Heart right ventricle (tissue), 16 donors: ENCODE data around the gene TMEFF1. TPM values are rescaled to one million over a fixed set of nuclear protein-coding genes. Genes with fewer than 3 reads are reported as not detected.

Source experiments
- ATAC-seq, 8 donors: fragments of 200-7000 bp; cut with Tn5 transposase; one replicate each; pipeline ENCODE4 v1.9.1; 2020; ENCODE audit warnings: mild to moderate bottlenecking in 8 of 8, moderate library complexity in 8 of 8, moderate number of reproducible peaks in 1 of 8
- DNase-seq, 2 donors: peaks; one replicate each; pipeline ENCODE4 v3.0.0-alpha.2; 2020
- H3K27ac ChIP-seq, 10 donors: fragments of 200-600 bp; sonication (generic) in 2 of 10; one replicate each; pipeline versions ENCODE4 v1.5.0 to v1.8.0; 2020 to 2022; ENCODE audit warnings: mild to moderate bottlenecking in 3 of 10
- H3K27me3 ChIP-seq, 7 donors: fragments of 200-600 bp; one replicate each; pipeline ENCODE4 v1.8.0; 2021 to 2022; ENCODE audit warnings: mild to moderate bottlenecking in 2 of 7
- H3K36me3 ChIP-seq, 9 donors: fragments of 200-600 bp; sonication (generic) in 1 of 9; one replicate each; pipeline versions ENCODE4 v1.5.0 to v1.8.0; 2020 to 2022; ENCODE audit warnings: mild to moderate bottlenecking in 2 of 9
- H3K4me1 ChIP-seq, 9 donors: fragments of 200-600 bp; sonication (generic) in 1 of 9; one replicate each; pipeline versions ENCODE4 v1.5.0 to v1.8.0; 2020 to 2022; ENCODE audit warnings: mild to moderate bottlenecking in 4 of 9
- H3K4me3 ChIP-seq, 10 donors: fragments of 200-600 bp; sonication (generic) in 2 of 10; one replicate each; pipeline versions ENCODE4 v1.5.0 to v1.8.0; 2020 to 2022; ENCODE audit warnings: mild to moderate bottlenecking in 7 of 10, moderate library complexity in 2 of 10
- H3K9me3 ChIP-seq, 11 donors: fragments of 200-600 bp in 10 of 11; sonication (generic) in 2 of 11; one replicate each; pipeline versions ENCODE4 v1.5.0 to v1.8.0; 2013 to 2022; ENCODE audit warnings: mild to moderate bottlenecking in 2 of 11, control low read depth in 1 of 11, moderate library complexity in 1 of 11
- CTCF ChIP-seq, 9 donors: fragments of 200-600 bp; sonication (generic) in 2 of 9; IDR thresholded peaks; one replicate each; pipeline versions ENCODE4 v1.5.0 to v1.8.0; 2021 to 2022; ENCODE audit warnings: antibody characterized with exemption in 9 of 9, mild to moderate bottlenecking in 5 of 9, moderate library complexity in 1 of 9
- WGBS, 2 donors: extraction: QIAGEN DNeasy Blood & Tissue Kit; methylation state at CpG; one replicate each; pipeline ENCODE4 v1.1.7; 2013; ENCODE audit warnings: inconsistent platforms in 1 of 2; 5-methylcytosine and 5-hydroxymethylcytosine counted together
- intact Hi-C, 10 donors: fragments of 100-400 bp; cut with DNase I; formaldehyde crosslinking; loops; one replicate each; pipeline versions ENCODE4 v1.11.1 to v1.14.2; 2022
- polyA plus RNA-seq, 2 donors: library from polyadenylated mRNA; stranded (reverse); fragments of 200-250 nt; gene quantifications; one replicate each; pipeline ENCODE4 v1.2.3, GENCODE V29; 2013
- total RNA-seq, 10 donors: library from RNA; stranded (reverse); fragmentation: NEBNext Ultra II Directional in 3 of 10; extraction: Animal tissue kit (Norgen Biotek cat#: 25700) in 3 of 10; gene quantifications; one replicate each; pipeline versions ENCODE4 v1.2.1 to v1.2.4, GENCODE V29; 2021 to 2023
- donor health status: Arrhythmogenic right ventricular cardiomyopathy.
- donor health status: ischemic (EF 13 %, LVEDD 7.1; RV severe dilation, severe dysfunction).
- donor health status: healthy with polysubstance abuse.
- donor health status: DM: no; HTN: yes; CAD: no.
- donor health status: DM: no; HTN: no; CAD: no.
- donor health status: ischemic (EF 25% LVEDD 6.9; RV normal size, moderate dysfunction).
- donor health status: ischemic (EF 25% LVEDD 5.7; RV mildly dilated, moderate dysfunction).
- donor health status: healthy.
- donor health status: DM: yes; HTN: yes; CAD: no.
- donor health status: Ischemic cardiomyopathy.
- donor health status: ischemic (EF 35%, LVEDD 5.7; RV mildly dilated, moderate dysfunction).
- donor health status: nonischemic (EF 11% LVEDD 7.7; RV severe dilation, severe dysfunction).
- donor health status: DM: yes; HTN: yes; CAD: no.
- donor health status: PGD.
- donor health status: ischemic (EF 29% LVEDD 5.4; RV normal size, mild dysfunction).
- donor health status: nonischemic (EF 23%, LVEDD 6.1; RV moderate dilation, normal function).

TMEFF1 gene
- total and polyA plus RNA-seq, 12 donors: 0.03 to 0.60 (median 0.18) TPM; not detected in 7

DNA sequence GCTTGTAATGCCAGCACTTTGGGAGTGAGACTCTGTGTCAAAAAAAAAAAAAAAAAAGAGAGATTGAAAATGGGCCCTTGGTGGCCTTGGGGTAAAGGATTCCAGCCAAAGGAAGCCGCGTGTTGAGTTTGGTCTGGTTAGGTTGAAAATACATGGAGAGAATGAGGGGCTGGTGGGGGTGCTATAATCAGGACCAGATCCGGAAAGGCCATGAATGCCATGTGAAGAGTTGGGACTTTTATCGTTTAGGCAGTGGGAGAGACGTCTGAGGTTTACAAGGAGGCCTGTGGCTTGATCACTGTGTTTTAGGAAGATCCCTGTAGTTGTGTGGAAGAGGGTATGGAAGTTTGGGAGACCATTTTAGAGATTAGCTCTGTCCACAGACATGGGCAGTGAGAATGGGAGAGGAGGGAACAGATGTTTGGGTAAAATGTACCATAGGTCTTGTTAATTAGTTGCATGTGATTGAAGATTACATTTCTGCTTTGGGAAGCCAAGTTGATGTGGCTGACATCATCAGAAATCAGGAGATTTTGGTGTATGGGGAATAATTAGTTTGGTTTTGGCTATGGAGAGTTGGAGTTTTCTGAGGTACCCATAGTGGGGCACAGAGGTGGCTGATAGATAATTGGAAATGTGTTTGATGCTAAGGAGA is 42.5 kb upstream of the TMEFF1 start:
- Histone ChIP-seq H3K27me3 (no peaks in the 10 kb centered on the region), H3K4me3 (no peak overlapping the region), H3K36me3 (no peaks in the 10 kb centered on the region), H3K27ac (no peak overlapping the region), H3K9me3 (no peaks in the 10 kb centered on the region), H3K4me1 (peaks cover 4 to 36% (median 28%) of the 10 kb centered on the region in 9 donors)
- intact Hi-C loops: loop anchor here in 2 of 10 donors (10.0 kb wide), 2 partner anchors 86 to 164 kb away; no protein-coding TSS in a partner anchor
- WGBS, 2 donors: 93 to 94% methylated on average over 5 of the region's 5 CpGs
- ATAC-seq (no peak), DNase-seq (no peak)
- no peak for TF ChIP-seq CTCF (IDR thresholded peaks at IDR 0.05)

DNA sequence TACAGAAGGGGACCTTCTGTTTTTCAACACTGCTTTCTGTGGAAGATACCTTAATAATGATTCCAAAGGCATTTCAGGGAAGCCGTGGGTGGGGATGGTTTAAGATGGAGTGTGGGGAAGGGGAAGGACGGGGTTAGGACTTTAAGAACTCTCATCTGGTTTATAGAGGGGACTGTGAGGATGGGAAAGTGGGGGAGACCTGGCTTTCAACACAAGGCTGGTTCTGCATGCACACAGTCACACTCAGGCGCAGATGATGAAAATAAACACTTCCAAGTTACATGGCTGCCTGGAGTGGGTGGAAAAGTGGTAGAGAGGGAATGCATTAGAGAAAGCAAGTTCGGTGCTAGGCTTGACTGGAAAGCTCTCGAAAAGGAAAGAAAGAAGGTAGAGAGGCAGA is 41.1 kb upstream of the TMEFF1 start:
- no peaks in the 10 kb centered on the region for H3K9me3 ChIP-seq
- no peak for DNase-seq
- no peak for TF ChIP-seq CTCF (IDR thresholded peaks at IDR 0.05)
- no peak for ATAC-seq
- 95 to 97% methylated on average over 5 of the region's 5 CpGs for WGBS, 2 donors
- H3K27me3 ChIP-seq: no peaks in the 10 kb centered on the region
- H3K4me1 ChIP-seq: peaks cover 4 to 25% (median 20%) of the 10 kb centered on the region in 9 donors
- intact Hi-C loops: loop anchor here in 2 of 10 donors (10.0 kb wide), 2 partner anchors 87 to 163 kb away; no protein-coding TSS in a partner anchor
- no peak overlapping the region for H3K4me3 ChIP-seq
- H3K36me3 ChIP-seq: no peaks in the 10 kb centered on the region
- no peak overlapping the region for H3K27ac ChIP-seq

DNA sequence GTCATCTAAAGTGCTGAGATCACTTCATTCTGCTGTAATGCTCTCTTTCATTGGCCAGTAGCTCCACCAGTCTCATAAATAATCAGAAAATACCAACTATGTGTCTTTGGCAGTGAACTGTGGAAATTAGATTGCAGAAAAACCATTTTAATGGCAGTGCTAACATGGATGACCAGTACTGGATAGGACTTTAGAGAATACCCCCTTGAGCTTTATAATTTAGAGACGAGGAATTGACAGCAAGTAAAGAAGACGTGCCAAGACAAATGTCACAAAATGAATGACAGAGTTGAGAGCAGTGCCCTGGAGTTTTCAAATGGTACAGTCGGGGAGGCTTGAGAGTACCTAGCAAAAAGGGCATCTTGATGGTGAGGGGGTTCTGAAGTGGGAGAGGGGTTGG is 40.2 kb upstream of the TMEFF1 start:
- intact Hi-C loops: loop anchor here in 2 of 10 donors (10.0 kb wide), 2 partner anchors 88 to 162 kb away; no protein-coding TSS in a partner anchor
- no peak for TF ChIP-seq CTCF (IDR thresholded peaks at IDR 0.05)
- DNase-seq (no peak), ATAC-seq (no peak)
- H3K36me3 ChIP-seq: no peaks in the 10 kb centered on the region
- 88% methylated on average over 3 of the region's 3 CpGs for WGBS, 2 donors
- H3K9me3 ChIP-seq: no peaks in the 10 kb centered on the region
- H3K4me3 ChIP-seq: no peak overlapping the region
- no peak overlapping the region for H3K27ac ChIP-seq
- H3K4me1 ChIP-seq: peaks cover 4 to 23% (median 17%) of the 10 kb centered on the region in 9 donors
- H3K27me3 ChIP-seq: no peaks in the 10 kb centered on the region

- DNase-seq (no peak), ATAC-seq (no peak)
- H3K36me3 ChIP-seq: no peaks in the 10 kb centered on the region
- H3K27me3 ChIP-seq: no peaks in the 10 kb centered on the region
- H3K4me1 ChIP-seq: peaks cover 0 to 6% (median 0%) of the 10 kb centered on the region in 9 donors
- intact Hi-C loops: loop anchor here in 3 of 10 donors (5.0 to 10.0 kb wide), 3 partner anchors 92 to 161 kb away; no protein-coding TSS in a partner anchor
- no peak for TF ChIP-seq CTCF (IDR thresholded peaks at IDR 0.05)
- no peaks in the 10 kb centered on the region for H3K9me3 ChIP-seq
- 90 to 93% methylated on average over 7 of the region's 7 CpGs for WGBS, 2 donors
- H3K4me3 ChIP-seq: no peak overlapping the region
- H3K27ac ChIP-seq: no peak overlapping the region
Observed at GRCh38 chr9:100436571-100436970, 36.4 kb upstream of the TMEFF1 start.
